K562 (cell line): ENCODE measurements around the gene DCLK3.

Experiments used
- BRCA1 ChIP-seq, 2 experiments: fragments of 450-650 bp in 1 of 2; sonication (generic) in 1 of 2; formaldehyde crosslinking in 1 of 2; IDR thresholded peaks; 2 replicates each; pipeline versions ENCODE4 v1.5.0 to v1.6.1; 2017 to 2020; ENCODE audit warnings: mild to moderate bottlenecking in 1 of 2, missing genetic modification reagents in 1 of 2
- CTCF ChIP-seq, 3 experiments: IDR thresholded peaks in 2 of 3; conservative IDR thresholded peaks in 1 of 3; 2 replicates each; pipeline ENCODE4 v1.5.1; 2011 to 2012; ENCODE audit warnings: low read length in 3 of 3, mild to moderate bottlenecking in 3 of 3, control low read depth in 2 of 3, improper control_type of control experiment in 1 of 3, inconsistent platforms in 1 of 3, low read depth in 1 of 3, mixed read lengths in 1 of 3, moderate library complexity in 1 of 3; ENCODE audit not compliant: insufficient read depth in 2 of 3
- EGR1 ChIP-seq: fragments of 450-650 bp; conservative IDR thresholded peaks from 2 replicates; pipeline ENCODE4 v1.6.1; 2017; ENCODE audit warnings: mild to moderate bottlenecking
- POLR2A ChIP-seq: fragments of 450-650 bp; conservative IDR thresholded peaks from 2 replicates; pipeline ENCODE4 v1.6.1; 2016
- POLR2AphosphoS2 ChIP-seq: IDR thresholded peaks from 2 replicates; pipeline ENCODE4 v1.6.1; 2012; ENCODE audit warnings: low read length, improper control_type of control experiment
- REST ChIP-seq, 2 experiments: fragments of 450-650 bp; formaldehyde crosslinking in 1 of 2; IDR thresholded peaks; 2 replicates each; pipeline versions ENCODE4 v1.4.0 to v1.6.1; 2014 to 2020; ENCODE audit warnings: mild to moderate bottlenecking in 2 of 2, borderline replicate concordance in 1 of 2, low read depth in 1 of 2
- SP1 ChIP-seq: sonication (generic); formaldehyde crosslinking; IDR thresholded peaks from 2 replicates; pipeline ENCODE4 v1.8.1; 2022; ENCODE audit warnings: mild to moderate bottlenecking, missing genetic modification reagents
- ZBTB34 ChIP-seq: fragments of 250-450 bp; sonication (Bioruptor Pico); IDR thresholded peaks from 2 replicates; pipeline ENCODE4 v1.8.0; 2021; ENCODE audit warnings: mild to moderate bottlenecking, moderate library complexity
- ZC3H4 ChIP-seq: sonication (generic); formaldehyde crosslinking; IDR thresholded peaks from 2 replicates; pipeline ENCODE4 v1.9.0; 2021; ENCODE audit warnings: missing genetic modification reagents, borderline replicate concordance
- ZSCAN29 ChIP-seq: fragments of 450-650 bp; IDR thresholded peaks from 2 replicates; pipeline ENCODE4 v1.6.1; 2017
- TF ChIP-seq, protein P1 (sequence below), 2 experiments: fragments of 200-800 bp in 1 of 2; sonication (Bioruptor generic) in 1 of 2; sonication (generic) in 1 of 2; formaldehyde crosslinking in 1 of 2; IDR thresholded peaks in 1 of 2; conservative IDR thresholded peaks in 1 of 2; 2 replicates each; pipeline versions ENCODE4 v1.5.0 to v1.6.1; 2016 to 2020; ENCODE audit warnings: missing compliant biosample characterization in 1 of 2, missing genetic modification characterization in 1 of 2, missing genetic modification reagents in 1 of 2

DNA sequence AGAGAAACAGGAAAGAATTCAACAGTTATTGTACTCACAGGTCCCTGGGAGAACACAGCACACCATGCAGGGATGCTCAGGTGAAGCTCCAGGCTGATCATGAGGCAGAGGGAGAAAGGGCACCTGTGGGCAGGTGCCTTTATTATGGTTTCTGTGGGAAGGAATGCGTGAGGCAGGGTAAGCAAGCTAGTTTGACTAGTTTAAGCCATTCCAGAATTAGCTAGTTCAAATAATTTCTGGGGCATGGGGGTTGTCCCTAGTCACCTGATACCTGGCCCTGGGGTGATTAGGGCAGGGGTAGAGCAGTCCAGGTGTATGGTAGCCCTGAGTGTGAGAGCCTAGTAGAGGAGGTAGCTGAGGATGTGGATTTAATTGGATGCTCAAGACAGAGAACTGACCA is 47.9 kb upstream of the DCLK3 start:
- TF ChIP-seq POLR2A (no peak), BRCA1 (IDR thresholded peaks at IDR 0.05) (no peak), BRCA1 (CRISPR knock-in tag; IDR thresholded peaks at IDR 0.05) (no peak), ZBTB34 (CRISPR knock-in tag) (no peak), CTCF (IDR thresholded peaks at IDR 0.05 in 2 of 3, conservative IDR thresholded peaks at IDR 0.05 in 1 of 3; ENCODE audit: insufficient read depth in 2 of 3, low read depth in 1 of 3, low read length in 3 of 3) (no peak), SP1 (CRISPR knock-in tag) (no peak), EGR1 (no peak), ZSCAN29 (no peak), ZC3H4 (CRISPR knock-in tag) (no peak), REST (IDR thresholded peaks at IDR 0.05; ENCODE audit: borderline replicate concordance) (no peak), REST (CRISPR knock-in tag; IDR thresholded peaks at IDR 0.05; ENCODE audit: low read depth) (no peak), POLR2AphosphoS2 (no peak)
- TF ChIP-seq, protein P1, sequence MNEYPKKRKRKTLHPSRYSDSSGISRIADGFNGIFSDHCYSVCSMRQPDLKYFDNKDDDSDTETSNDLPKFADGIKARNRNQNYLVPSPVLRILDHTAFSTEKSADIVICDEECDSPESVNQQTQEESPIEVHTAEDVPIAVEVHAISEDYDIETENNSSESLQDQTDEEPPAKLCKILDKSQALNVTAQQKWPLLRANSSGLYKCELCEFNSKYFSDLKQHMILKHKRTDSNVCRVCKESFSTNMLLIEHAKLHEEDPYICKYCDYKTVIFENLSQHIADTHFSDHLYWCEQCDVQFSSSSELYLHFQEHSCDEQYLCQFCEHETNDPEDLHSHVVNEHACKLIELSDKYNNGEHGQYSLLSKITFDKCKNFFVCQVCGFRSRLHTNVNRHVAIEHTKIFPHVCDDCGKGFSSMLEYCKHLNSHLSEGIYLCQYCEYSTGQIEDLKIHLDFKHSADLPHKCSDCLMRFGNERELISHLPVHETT (CRISPR knock-in tag; conservative IDR thresholded peaks at IDR 0.05 in 1 of 2, IDR thresholded peaks at IDR 0.05 in 1 of 2) = no peak
